HG03060 (cell line): ENCODE data around the gene CNGA4.

Experiments
- ATAC-seq: cut with Tn5 transposase; IDR thresholded peaks from one replicate; pipeline ENCODE4 v1.9.1; 2021; ENCODE audit warnings: low read depth, moderate number of reproducible peaks; ENCODE audit not compliant: unreplicated experiment

Gene CNGA4

DNA sequence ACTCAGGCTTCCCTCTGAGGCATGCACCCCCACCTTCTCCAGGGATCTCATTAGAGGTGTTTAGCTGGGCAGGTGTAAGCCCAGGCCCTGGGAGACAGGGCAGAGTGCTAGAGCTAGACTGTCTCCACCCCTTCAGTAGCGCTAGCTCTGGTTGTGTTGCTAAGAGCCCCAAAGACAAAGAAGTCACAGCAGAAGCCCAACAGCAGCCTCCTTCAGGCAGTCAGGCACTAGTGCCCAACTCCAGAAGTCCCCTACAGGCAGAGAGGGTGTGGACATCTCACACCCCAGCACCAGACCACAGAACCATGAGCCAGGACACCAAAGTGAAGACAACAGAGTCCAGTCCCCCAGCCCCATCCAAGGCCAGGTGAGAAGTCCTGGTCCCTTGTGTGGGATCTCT, at the start of gene CNGA4:
Gene CNGA4 (plus strand): TSS at position 188 of the 400 bp plus-strand sequence. CDS start 118 bp downstream, at position 306.
- ATAC-seq, result no peak

DNA sequence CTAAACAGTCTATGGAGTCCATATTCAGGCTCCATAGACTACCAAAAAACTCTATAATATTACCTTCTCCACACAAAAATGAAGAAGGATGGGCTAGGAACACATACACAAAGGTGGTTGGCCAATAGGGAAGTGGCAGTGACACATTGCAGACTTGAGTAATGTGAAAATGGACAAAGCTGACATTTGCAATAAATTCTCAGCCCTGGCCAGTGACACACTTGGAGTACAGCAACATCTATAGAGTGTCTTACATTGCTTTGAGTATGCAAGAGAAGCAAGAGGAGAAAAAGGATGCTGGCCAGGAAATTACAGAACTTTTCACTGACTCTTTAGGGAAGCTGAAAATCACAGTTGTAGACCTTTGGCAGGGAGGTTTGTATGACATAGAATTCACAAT, 47.1 kb upstream of the CNGA4 start:
- ATAC-seq, result no peak

- no peak for ATAC-seq
These were observed 44.8 kb upstream of the CNGA4 start for GRCh38 chr11:6194065-6194581.

- no peak for ATAC-seq
These were observed 42.5 kb upstream of the CNGA4 start for GRCh38 chr11:6196396-6196795.

DNA sequence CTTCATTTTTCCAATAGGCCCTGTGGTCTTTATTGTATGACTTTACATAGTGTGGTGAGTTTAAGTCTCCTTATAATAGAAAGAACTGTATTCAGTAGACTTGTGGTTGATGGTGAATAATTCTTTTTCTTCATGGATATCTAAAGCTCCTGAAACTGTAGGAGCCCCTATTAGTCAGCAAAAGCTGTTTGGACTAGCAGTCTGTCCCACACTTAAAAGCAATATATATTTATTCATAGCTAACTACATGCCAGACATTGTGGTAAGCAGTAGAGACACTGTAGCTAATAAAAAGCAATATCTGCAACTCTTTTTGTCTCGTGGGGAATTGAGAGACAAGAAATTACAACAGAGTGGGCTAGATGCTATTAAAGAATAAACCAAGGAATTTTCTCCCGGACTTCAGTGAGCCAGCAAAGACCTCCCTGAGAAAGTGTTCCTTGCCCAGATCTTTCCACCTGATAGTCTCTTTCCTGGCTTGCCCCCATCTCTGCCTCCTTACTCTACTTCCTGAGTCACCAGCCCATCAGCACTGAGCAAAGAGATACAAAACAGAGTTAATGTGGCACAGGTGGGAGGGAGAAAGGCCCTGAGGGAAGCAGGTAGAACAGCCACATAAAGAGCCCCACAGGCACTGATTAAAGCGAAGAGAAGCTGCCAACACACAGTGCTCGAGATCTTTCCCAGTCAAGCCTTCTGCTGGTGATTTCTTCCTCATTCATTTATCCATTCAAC, 41.3 kb upstream of the CNGA4 start:
- ATAC-seq, result no peak

GRCh38 chr11:6199174-6199810, 39.6 kb upstream of the CNGA4 start, which contains the start of gene OR52W1:
TSS of gene OR52W1 (plus strand) at chr11:6199224. CDS start at chr11:6199224, 0 bp downstream.
- ATAC-seq, result no peak

GRCh38 chr11:6200975-6201374, 37.9 kb upstream of the CNGA4 start:
- no peak for ATAC-seq

- no peak for ATAC-seq
These were observed 37.4 kb upstream of the CNGA4 start for GRCh38 chr11:6201481-6201880.

DNA sequence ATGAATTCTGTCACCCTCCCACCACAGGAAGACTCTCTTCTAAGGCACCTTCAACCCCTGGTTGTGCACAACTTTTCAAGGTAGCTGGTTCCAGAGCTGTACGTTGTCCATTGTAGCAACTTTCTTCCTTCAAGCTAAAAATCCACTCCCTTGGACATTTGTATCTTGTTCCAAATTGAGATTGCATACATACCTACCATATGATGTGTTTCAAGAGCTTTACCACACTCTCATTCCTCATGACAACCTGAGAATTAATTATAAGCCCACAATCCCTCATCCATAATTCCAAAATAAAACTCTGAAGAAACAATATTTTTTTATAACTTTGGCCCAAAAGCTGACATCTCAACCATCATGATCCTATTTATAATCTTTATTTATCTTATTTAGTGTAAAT, 36.8 kb upstream of the CNGA4 start:
- no peak for ATAC-seq

GRCh38 chr11:6203327-6203726, 35.6 kb upstream of the CNGA4 start:
- ATAC-seq, result peak; percentile 74

- ATAC-seq, result no peak
These were observed 34.2 kb upstream of the CNGA4 start for GRCh38 chr11:6204706-6205105.

DNA sequence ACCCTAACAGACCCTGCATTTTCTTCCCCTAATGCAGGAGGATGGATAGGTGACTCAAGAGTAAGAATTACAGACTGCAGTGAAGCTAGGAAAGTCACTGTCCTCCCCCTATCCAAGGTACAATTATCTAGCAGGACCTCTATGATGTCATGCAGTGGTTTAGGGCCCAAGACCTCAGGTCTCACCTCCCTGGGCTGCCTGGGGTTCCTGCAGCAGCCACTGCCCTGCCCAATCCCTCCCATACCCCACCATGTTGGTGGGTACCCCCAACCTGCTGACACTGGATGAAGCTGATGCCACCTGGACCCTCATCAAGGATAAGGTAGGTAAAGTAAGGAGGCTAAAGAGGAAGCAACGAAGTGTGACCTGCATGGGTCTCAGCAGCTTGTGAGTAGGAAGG, 33.5 kb upstream of the CNGA4 start, which contains the start of gene C11orf42:
Gene C11orf42 (plus strand): TSS at position 192 of the 400 bp plus-strand sequence. CDS start 59 bp downstream, at position 251.
- no peak for ATAC-seq

GRCh38 chr11:6206456-6207180, 32.3 kb upstream of the CNGA4 start:
- no peak for ATAC-seq

DNA sequence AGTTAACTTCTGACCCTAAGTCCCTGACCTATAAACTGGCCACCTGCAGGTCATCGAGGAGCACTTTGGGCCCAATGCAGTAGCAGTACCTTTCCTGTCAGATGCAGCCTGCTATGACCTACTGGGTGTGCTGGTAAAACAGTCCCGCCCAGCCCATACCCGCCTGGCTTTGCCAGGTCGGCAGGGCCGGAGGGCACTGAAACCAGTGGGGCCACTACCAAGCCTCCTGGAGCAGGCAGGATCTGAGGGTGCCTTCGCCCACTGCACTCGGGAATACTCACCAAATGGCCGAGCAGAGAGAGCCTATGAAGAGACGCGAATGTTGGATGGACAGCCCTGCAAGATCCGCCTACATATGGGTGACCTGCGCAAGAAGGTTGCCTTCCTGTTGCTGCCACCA, 29.1 kb upstream of the CNGA4 start:
- ATAC-seq, result no peak

- no peak for ATAC-seq
These were observed 28.5 kb upstream of the CNGA4 start for GRCh38 chr11:6210274-6210955.

DNA sequence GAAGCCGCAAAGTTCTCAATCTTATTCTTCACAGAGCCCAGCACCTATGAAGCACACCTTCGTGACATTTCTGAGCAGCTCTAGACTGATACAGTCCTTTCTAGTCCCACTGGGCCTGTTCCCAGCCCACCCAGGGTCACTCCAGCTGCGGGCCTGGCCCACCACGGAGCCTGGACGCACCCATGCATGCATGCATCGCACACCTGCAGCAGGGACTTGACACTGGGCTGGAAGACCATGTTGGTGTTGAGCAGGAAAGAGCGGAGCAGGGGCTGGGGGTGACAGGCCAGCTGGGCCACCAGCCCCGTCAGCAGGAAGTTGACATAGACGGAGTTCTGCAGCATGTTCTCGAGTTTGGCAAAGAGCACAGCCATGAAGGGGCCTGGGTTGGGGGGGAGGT, 24.4 kb upstream of the CNGA4 start:
- ATAC-seq, result no peak

- no peak for ATAC-seq
These were observed 22.4 kb upstream of the CNGA4 start for GRCh38 chr11:6216501-6216900.

GRCh38 chr11:6217722-6218121, 21.2 kb upstream of the CNGA4 start:
- no peak for ATAC-seq

DNA sequence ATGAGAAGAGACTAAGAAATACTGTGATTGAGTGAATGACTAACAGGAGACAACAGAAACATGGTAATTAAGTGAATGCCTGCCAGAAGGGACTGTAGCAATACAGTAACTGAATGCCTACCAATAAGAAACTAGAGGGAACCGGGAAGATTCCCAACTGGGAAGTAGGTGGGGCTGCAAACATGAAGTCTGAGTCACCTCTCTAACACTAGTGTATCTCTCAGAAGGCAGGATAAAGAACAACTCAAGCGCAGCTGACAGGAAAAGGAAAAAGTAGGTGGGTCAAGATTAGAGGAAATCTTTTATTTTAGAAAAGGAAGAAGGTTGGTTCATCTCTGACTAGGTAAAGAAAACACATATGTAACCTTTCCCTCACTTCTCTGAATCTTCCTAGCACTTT, 19.5 kb upstream of the CNGA4 start:
- ATAC-seq, result no peak

GRCh38 chr11:6223854-6224253, 15.0 kb upstream of the CNGA4 start:
- ATAC-seq, result no peak

DNA sequence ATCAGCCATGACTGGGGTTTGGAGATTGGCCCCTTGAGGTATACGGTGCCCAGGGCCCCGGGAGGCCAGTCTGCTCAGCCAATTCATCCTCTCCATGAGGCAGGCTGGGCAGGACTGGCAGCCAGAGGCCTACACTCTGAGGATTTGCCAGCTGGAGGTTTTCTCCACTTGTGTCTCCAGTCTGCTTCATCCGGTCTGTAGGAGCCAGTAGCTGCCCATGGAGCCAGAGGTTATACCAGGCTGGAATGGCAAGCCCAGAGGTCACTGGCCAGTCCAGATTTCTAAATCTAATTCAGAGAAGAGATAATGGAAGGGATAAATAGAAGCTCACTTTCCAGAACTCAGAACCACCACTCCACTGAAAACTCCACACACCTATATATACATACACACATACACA, 14.5 kb upstream of the CNGA4 start:
- no peak for ATAC-seq
